Liver (tissue), 9 donors: ENCODE results near the gene CCDC192. TPM values are rescaled to one million over a fixed set of nuclear protein-coding genes. Genes with fewer than 3 reads are reported as not detected.

ENCODE experiments used
- DNase-seq: peaks from one replicate; pipeline ENCODE4 v3.0.0-alpha.2; 2017; ENCODE audit warnings: low spot score
- H3K27ac ChIP-seq, 2 donors: one replicate each; pipeline ENCODE4 v1.7.0; 2013; ENCODE audit warnings: inconsistent platforms in 2 of 2, low read length in 2 of 2, control low read depth in 1 of 2, low read depth in 1 of 2, mild to moderate bottlenecking in 1 of 2
- H3K27me3 ChIP-seq, 4 donors: one replicate each; pipeline versions ENCODE4 v1.6.1 to v1.7.0; 2013; ENCODE audit warnings: low read length in 3 of 4, inconsistent platforms in 1 of 4, mild to moderate bottlenecking in 1 of 4, moderate library complexity in 1 of 4; ENCODE audit not compliant: control insufficient read depth in 4 of 4, insufficient read depth in 4 of 4
- H3K36me3 ChIP-seq, 4 donors: one replicate each; pipeline versions ENCODE4 v1.6.1 to v1.7.0; 2013; ENCODE audit warnings: low read length in 3 of 4, mild to moderate bottlenecking in 3 of 4, low read depth in 1 of 4, moderate library complexity in 1 of 4; ENCODE audit not compliant: control insufficient read depth in 4 of 4, insufficient read depth in 3 of 4
- H3K4me1 ChIP-seq, 4 donors: one replicate each; pipeline versions ENCODE4 v1.6.1 to v1.7.0; 2013; ENCODE audit warnings: low read length in 3 of 4, mild to moderate bottlenecking in 3 of 4, moderate library complexity in 1 of 4; ENCODE audit not compliant: control insufficient read depth in 4 of 4, insufficient read depth in 4 of 4
- H3K4me3 ChIP-seq, 3 donors: one replicate each; pipeline versions ENCODE4 v1.6.1 to v1.7.0; 2013; ENCODE audit warnings: low read length in 3 of 3, control low read depth in 1 of 3, low read depth in 1 of 3, mild to moderate bottlenecking in 1 of 3
- H3K9ac ChIP-seq, 2 donors: one replicate each; pipeline ENCODE4 v1.7.0; 2013; ENCODE audit warnings: low read length in 2 of 2, mild to moderate bottlenecking in 2 of 2, moderate library complexity in 2 of 2, control low read depth in 1 of 2, low read depth in 1 of 2
- H3K9me3 ChIP-seq, 4 donors: one replicate each; pipeline versions ENCODE4 v1.6.1 to v1.7.0; 2013; ENCODE audit warnings: low read length in 3 of 4; ENCODE audit not compliant: control insufficient read depth in 4 of 4
- CTCF ChIP-seq: fragments of 150-350 bp; IDR thresholded peaks from 2 replicates; pipeline ENCODE4 v1.5.1; 2017; ENCODE audit warnings: improper control_type of control experiment, low read depth, low read length; ENCODE audit not compliant: missing input control
- EGR1 ChIP-seq, 2 donors: IDR thresholded peaks; 2 replicates each; pipeline ENCODE4 v1.6.1; 2016 to 2018; ENCODE audit warnings: antibody characterized with exemption in 2 of 2, low read depth in 2 of 2
- FOXA1 ChIP-seq: IDR thresholded peaks from 2 replicates; pipeline ENCODE4 v1.6.1; 2016; ENCODE audit warnings: antibody characterized with exemption
- FOXA2 ChIP-seq: IDR thresholded peaks from 2 replicates; pipeline ENCODE4 v1.6.1; 2016; ENCODE audit warnings: antibody characterized with exemption
- GABPA ChIP-seq, 2 donors: IDR thresholded peaks in 1 of 2; conservative IDR thresholded peaks in 1 of 2; 2 replicates each; pipeline ENCODE4 v1.6.1; 2016; ENCODE audit warnings: antibody characterized with exemption in 2 of 2, mild to moderate bottlenecking in 1 of 2, moderate library complexity in 1 of 2
- HNF4A ChIP-seq, 2 donors: conservative IDR thresholded peaks; 2 replicates each; pipeline ENCODE4 v1.6.1; 2016; ENCODE audit warnings: antibody characterized with exemption in 2 of 2, mild to moderate bottlenecking in 2 of 2
- HNF4G ChIP-seq: IDR thresholded peaks from 2 replicates; pipeline ENCODE4 v1.6.1; 2016; ENCODE audit warnings: antibody characterized with exemption
- JUND ChIP-seq, 2 donors: IDR thresholded peaks; 2 replicates each; pipeline ENCODE4 v1.6.1; 2016; ENCODE audit warnings: antibody characterized with exemption in 2 of 2
- NR2F2 ChIP-seq: IDR thresholded peaks from 2 replicates; pipeline ENCODE4 v1.6.1; 2016; ENCODE audit warnings: antibody characterized with exemption
- RAD21 ChIP-seq, 2 donors: IDR thresholded peaks; 2 replicates each; pipeline ENCODE4 v1.6.1; 2016; ENCODE audit warnings: antibody characterized with exemption in 2 of 2, mild to moderate bottlenecking in 2 of 2
- REST ChIP-seq: IDR thresholded peaks from 2 replicates; pipeline ENCODE4 v1.6.1; 2016; ENCODE audit warnings: antibody characterized with exemption, mild to moderate bottlenecking
- SP1 ChIP-seq: IDR thresholded peaks from 2 replicates; pipeline ENCODE4 v1.6.1; 2018; ENCODE audit warnings: antibody characterized with exemption, mild to moderate bottlenecking
- TAF1 ChIP-seq: conservative IDR thresholded peaks from 2 replicates; pipeline ENCODE4 v1.6.1; 2016; ENCODE audit warnings: antibody characterized with exemption, mild to moderate bottlenecking
- YY1 ChIP-seq: IDR thresholded peaks from 2 replicates; pipeline ENCODE4 v1.6.1; 2016; ENCODE audit warnings: antibody characterized with exemption, mild to moderate bottlenecking
- WGBS: extraction: QIAGEN DNeasy Blood & Tissue Kit; methylation state at CpG from one replicate; pipeline ENCODE4 v1.1.7; 2013; 5-methylcytosine and 5-hydroxymethylcytosine counted together
- polyA plus RNA-seq, 2 donors: library from polyadenylated mRNA; stranded (reverse) in 1 of 2; unstranded in 1 of 2; fragments of 200-250 nt in 1 of 2; fragments of >200 nt in 1 of 2; fragmentation: Nextera tagmentation in 1 of 2; extraction: Ambion mirVana in 1 of 2; gene quantifications; one replicate each; pipeline versions ENCODE4 v1.2.1 to v1.2.3, GENCODE V29; 2013 to 2015
- total RNA-seq, 2 donors: library from RNA; depleted of rRNA; stranded (reverse); fragments of >200 nt; gene quantifications; one replicate each; pipeline ENCODE4 v1.2.3, GENCODE V29; 2014
- TF ChIP-seq, protein P1 (sequence below): IDR thresholded peaks from 2 replicates; pipeline ENCODE4 v1.6.1; 2016; ENCODE audit warnings: antibody characterized with exemption
- TF ChIP-seq, protein P2 (sequence below): IDR thresholded peaks from 2 replicates; pipeline ENCODE4 v1.6.1; 2016; ENCODE audit warnings: antibody characterized with exemption
- TF ChIP-seq, protein P3 (sequence below): IDR thresholded peaks from 2 replicates; pipeline ENCODE4 v1.6.1; 2016; ENCODE audit warnings: antibody characterized with exemption
- donor health status: healthy.
- donor health status: healthy.
- donor health status: healthy.
- donor health status: healthy.
- donor health status: healthy.

CCDC192 gene
- total and polyA plus RNA-seq, 4 donors: not detected

DNA sequence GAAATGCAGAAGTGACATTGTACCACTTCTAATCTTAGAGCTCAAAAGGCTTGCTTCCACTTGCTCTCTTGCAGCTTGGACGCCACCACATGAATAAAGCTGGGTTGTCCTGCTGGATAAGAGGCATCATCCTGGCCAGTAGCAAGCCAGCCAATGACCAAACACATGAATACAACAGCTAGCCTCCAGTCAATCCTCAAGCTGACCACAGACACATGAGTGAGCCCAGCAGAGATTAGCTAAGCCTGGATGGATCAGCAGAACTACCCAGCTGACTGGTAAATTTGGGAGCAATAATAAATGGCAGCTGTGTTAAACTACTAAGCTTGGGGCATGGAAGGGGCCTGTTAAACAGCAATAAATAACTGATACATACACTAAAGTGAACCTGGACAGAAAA lies 259.3 kb downstream of the CCDC192 start:
- no peaks in the 10 kb centered on the region for H3K4me1 ChIP-seq
- no peak overlapping the region for H3K4me3 ChIP-seq
- no peak for DNase-seq
- TF ChIP-seq GABPA (IDR thresholded peaks at IDR 0.05 in 1 of 2, conservative IDR thresholded peaks at IDR 0.05 in 1 of 2): no peak
- TF ChIP-seq FOXA2: no peak
- TF ChIP-seq, protein P1, sequence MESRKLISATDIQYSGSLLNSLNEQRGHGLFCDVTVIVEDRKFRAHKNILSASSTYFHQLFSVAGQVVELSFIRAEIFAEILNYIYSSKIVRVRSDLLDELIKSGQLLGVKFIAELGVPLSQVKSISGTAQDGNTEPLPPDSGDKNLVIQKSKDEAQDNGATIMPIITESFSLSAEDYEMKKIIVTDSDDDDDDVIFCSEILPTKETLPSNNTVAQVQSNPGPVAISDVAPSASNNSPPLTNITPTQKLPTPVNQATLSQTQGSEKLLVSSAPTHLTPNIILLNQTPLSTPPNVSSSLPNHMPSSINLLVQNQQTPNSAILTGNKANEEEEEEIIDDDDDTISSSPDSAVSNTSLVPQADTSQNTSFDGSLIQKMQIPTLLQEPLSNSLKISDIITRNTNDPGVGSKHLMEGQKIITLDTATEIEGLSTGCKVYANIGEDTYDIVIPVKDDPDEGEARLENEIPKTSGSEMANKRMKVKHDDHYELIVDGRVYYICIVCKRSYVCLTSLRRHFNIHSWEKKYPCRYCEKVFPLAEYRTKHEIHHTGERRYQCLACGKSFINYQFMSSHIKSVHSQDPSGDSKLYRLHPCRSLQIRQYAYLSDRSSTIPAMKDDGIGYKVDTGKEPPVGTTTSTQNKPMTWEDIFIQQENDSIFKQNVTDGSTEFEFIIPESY: no peak
- TF ChIP-seq, protein P2, sequence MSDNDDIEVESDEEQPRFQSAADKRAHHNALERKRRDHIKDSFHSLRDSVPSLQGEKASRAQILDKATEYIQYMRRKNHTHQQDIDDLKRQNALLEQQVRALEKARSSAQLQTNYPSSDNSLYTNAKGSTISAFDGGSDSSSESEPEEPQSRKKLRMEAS: no peak
- TF ChIP-seq NR2F2: no peak
- TF ChIP-seq SP1: no peak
- TF ChIP-seq TAF1: no peak
- TF ChIP-seq FOXA1: no peak
- TF ChIP-seq, protein P3, sequence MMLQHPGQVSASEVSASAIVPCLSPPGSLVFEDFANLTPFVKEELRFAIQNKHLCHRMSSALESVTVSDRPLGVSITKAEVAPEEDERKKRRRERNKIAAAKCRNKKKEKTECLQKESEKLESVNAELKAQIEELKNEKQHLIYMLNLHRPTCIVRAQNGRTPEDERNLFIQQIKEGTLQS: no peak
- no peak for TF ChIP-seq RAD21 (IDR thresholded peaks at IDR 0.05)
- TF ChIP-seq REST: no peak
- no peak for TF ChIP-seq HNF4A (conservative IDR thresholded peaks at IDR 0.05)
- no peak for TF ChIP-seq HNF4G
- TF ChIP-seq YY1: no peak
- no peak for TF ChIP-seq CTCF
- TF ChIP-seq JUND (IDR thresholded peaks at IDR 0.05): no peak
- no peak overlapping the region for H3K27ac ChIP-seq
- WGBS: 100% methylated on average over 1 of the region's 1 CpG
- H3K27me3 ChIP-seq: no peaks in the 10 kb centered on the region
- peaks cover 0 to 2% (median 0%) of the 10 kb centered on the region in 4 donors for H3K9me3 ChIP-seq
- no peak overlapping the region for H3K9ac ChIP-seq
- no peaks in the 10 kb centered on the region for H3K36me3 ChIP-seq

DNA sequence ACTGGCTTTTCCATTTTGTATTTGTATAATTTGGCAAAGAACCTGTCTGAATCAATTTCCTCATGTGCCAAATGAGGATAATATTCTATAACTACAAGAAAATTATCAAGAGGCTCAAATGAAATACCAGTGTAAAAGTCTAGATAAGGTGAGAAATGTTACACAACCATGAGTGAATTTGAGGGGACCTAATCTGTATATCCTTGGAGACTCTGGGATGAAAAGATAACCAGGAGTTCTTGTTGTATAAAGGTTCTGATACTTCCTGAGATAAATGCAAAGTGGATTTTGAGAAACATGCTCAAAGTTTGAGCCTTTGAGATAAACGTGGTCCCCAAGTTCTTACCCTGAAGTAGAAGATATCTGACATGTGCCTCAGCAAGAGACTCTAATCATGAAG lies 260.0 kb downstream of the CCDC192 start:
- Histone ChIP-seq H3K27me3 (no peaks in the 10 kb centered on the region), H3K4me1 (no peaks in the 10 kb centered on the region), H3K36me3 (no peaks in the 10 kb centered on the region), H3K27ac (no peak overlapping the region), H3K9me3 (peaks cover 0 to 2% (median 0%) of the 10 kb centered on the region in 4 donors), H3K4me3 (no peak overlapping the region), H3K9ac (no peak overlapping the region)
- no peak for DNase-seq
- 90% methylated on average over 1 of the region's 1 CpG for WGBS
- TF ChIP-seq, protein P3: no peak
- no peak for TF ChIP-seq RAD21 (IDR thresholded peaks at IDR 0.05)
- TF ChIP-seq GABPA (IDR thresholded peaks at IDR 0.05 in 1 of 2, conservative IDR thresholded peaks at IDR 0.05 in 1 of 2): no peak
- TF ChIP-seq EGR1 (IDR thresholded peaks at IDR 0.05; ENCODE audit: low read depth in 2 of 2): no peak
- no peak for TF ChIP-seq YY1
- no peak for TF ChIP-seq JUND (IDR thresholded peaks at IDR 0.05)
- TF ChIP-seq, protein P2: no peak
- no peak for TF ChIP-seq NR2F2
- TF ChIP-seq CTCF: no peak
- no peak for TF ChIP-seq FOXA2
- no peak for TF ChIP-seq REST
- TF ChIP-seq HNF4G: no peak
